Fibroblast of mammary gland (primary cell): ENCODE measurements around the gene CNGA2.
A peak's percentile ranks its signal among the peaks of the same experiment; 100 is the strongest.

ENCODE experiments used
- DNase-seq: peaks from one replicate; pipeline ENCODE4 v3.0.0-alpha.2; 2010; ENCODE audit warnings: low read depth
- H3K4me3 ChIP-seq: 2 replicates; pipeline ENCODE4 v1.5.1; 2011; ENCODE audit warnings: low read depth, mild to moderate bottlenecking, low read length, moderate library complexity; ENCODE audit not compliant: control insufficient read depth
- TF ChIP-seq, protein P1 (sequence below): conservative IDR thresholded peaks from 2 replicates; pipeline ENCODE4 v1.5.1; 2011; ENCODE audit warnings: low read depth, low read length, inconsistent platforms; ENCODE audit not compliant: control insufficient read depth, insufficient read depth

CNGA2 gene

DNA sequence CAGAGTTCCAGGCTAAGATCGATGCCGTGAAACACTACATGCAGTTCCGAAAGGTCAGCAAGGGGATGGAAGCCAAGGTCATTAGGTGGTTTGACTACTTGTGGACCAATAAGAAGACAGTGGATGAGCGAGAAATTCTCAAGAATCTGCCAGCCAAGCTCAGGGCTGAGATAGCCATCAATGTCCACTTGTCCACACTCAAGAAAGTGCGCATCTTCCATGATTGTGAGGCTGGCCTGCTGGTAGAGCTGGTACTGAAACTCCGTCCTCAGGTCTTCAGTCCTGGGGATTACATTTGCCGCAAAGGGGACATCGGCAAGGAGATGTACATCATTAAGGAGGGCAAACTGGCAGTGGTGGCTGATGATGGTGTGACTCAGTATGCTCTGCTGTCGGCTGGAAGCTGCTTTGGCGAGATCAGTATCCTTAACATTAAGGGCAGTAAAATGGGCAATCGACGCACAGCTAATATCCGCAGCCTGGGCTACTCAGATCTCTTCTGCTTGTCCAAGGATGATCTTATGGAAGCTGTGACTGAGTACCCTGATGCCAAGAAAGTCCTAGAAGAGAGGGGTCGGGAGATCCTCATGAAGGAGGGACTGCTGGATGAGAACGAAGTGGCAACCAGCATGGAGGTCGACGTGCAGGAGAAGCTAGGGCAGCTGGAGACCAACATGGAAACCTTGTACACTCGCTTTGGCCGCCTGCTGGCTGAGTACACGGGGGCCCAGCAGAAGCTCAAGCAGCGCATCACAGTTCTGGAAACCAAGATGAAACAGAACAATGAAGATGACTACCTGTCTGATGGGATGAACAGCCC lies 9.3 kb downstream of the CNGA2 start:
- no peak overlapping the region for H3K4me3 ChIP-seq
- TF ChIP-seq, protein P1, sequence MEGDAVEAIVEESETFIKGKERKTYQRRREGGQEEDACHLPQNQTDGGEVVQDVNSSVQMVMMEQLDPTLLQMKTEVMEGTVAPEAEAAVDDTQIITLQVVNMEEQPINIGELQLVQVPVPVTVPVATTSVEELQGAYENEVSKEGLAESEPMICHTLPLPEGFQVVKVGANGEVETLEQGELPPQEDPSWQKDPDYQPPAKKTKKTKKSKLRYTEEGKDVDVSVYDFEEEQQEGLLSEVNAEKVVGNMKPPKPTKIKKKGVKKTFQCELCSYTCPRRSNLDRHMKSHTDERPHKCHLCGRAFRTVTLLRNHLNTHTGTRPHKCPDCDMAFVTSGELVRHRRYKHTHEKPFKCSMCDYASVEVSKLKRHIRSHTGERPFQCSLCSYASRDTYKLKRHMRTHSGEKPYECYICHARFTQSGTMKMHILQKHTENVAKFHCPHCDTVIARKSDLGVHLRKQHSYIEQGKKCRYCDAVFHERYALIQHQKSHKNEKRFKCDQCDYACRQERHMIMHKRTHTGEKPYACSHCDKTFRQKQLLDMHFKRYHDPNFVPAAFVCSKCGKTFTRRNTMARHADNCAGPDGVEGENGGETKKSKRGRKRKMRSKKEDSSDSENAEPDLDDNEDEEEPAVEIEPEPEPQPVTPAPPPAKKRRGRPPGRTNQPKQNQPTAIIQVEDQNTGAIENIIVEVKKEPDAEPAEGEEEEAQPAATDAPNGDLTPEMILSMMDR: no peak
- DNase-seq: no peak

DNA sequence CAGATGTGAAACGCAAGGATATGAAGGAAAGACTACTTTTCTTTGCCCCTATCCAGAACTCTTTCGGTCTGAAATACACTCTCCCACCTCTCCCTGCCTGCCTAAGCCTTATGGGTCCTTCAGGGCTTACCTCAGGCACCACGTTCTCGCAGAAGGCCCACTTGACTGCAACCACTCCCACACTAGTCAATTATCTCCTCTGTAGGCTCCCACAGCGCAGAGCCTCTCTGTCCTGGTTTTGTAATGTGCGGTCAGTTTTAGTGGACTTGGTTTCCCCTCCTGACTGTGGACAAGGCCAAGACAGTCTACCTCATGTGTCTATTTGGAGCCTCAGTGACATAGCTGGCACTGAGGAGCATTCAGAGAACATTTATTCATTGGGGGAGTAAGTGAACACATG lies 11.1 kb downstream of the CNGA2 start:
- no peak for DNase-seq
- H3K4me3 ChIP-seq: no peak overlapping the region
- TF ChIP-seq, protein P1: no peak

DNA sequence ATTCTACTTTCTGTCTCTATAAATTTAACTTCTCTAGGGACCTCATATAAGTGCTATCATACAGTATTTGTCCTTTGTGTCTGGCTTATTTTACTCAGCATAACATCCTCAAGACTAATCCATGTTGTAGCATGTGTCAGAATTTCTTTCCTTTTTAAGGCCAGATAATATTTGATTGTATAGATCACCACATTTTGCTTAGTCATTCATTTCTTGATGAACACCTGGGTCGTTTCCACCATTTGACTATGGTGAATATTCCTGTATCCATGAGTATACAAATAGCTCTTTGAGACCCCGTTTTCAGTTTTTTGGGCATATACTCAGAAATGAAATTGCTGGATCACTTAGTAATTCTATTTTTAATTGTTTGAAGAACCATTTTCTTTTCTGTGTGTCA lies 12.0 kb downstream of the CNGA2 start:
- no peak overlapping the region for H3K4me3 ChIP-seq
- TF ChIP-seq, protein P1: no peak
- DNase-seq: no peak

DNA sequence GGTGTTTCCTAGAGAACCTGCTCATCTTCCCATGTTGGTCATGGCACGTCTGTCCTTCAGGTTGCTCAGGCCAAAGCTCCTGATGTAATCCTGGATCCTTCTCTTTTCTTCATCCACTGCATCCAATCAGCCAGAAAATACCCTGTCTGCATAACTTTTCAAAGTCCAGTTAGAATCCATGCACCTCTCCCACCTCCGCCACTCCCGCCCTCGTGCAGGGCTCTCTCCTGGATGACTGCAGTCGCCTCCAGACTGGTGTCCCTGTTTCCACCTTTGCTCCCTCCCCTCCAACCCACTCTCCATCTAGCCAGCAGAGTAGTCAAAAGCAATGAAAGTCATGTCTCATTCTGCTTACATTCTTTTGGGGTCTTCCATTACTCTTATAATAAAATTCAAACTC lies 16.0 kb downstream of the CNGA2 start:
- H3K4me3 ChIP-seq: no peak overlapping the region
- DNase-seq: no peak
- TF ChIP-seq, protein P1: no peak

DNA sequence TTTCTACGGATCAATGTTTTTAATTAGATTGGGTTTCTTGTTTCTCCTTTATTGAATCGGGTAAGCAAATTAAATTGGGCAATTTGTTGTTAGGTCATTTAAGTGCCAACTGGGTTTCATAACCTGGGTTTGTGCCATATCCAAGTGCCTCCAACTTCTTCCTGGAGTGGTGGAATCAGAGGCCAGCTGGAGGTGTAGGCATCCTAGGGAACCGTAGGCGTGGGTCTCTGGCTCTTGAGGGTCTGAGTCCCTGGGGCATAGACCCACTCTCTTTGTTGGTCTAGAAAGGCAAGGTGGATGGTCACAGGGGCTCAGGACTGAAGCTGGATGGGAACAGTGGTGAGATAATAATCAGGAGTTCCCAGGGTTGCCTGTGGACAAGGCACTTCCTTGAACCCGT lies 18.3 kb downstream of the CNGA2 start:
- no peak for DNase-seq
- TF ChIP-seq, protein P1: no peak
- H3K4me3 ChIP-seq: no peak overlapping the region

DNA sequence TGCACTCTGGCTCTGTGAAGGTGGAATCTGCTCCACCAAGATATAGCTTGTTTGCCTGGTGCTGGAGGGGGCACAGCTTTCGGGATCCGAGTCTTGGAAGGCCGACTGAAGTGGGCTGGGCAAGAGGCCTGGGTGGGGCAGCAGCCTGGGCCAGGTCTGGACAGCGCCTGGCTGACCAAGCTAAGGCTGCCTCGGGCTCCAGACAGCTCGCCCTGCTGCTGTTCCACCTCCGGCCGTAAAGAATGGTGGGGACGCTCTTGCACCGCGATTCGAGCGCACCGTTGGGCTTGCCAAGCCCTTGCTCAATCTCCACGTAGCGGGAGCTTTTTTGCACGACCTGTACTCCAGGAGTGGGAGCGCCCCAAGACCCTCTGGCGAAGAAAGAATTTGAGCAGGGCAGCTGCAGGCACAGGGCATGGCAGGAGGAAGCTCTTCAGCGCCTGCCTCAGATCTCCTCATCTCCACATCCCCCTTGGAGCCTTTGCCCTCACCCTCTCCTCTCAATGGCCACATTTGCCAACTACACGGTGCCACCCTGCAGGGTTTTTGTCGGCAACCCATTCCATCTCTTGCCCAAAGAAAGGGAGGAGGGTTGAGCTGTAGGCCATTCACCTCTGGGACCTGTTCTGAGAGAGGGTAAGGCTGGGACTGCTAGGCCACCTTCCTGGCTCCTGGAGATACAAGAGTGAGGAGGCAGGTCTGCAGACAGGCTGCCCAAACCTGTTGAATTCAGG lies 18.9 kb downstream of the CNGA2 start:
- TF ChIP-seq, protein P1: peak; percentile 74
- peak; percentile 58 for DNase-seq
- H3K4me3 ChIP-seq: no peak overlapping the region
